LNCaP clone FGC (cell line): ENCODE results near the gene TIMM17B.

Experiments
- DNase-seq: peaks from one replicate; pipeline ENCODE4 v3.0.0-alpha.2; 2011; ENCODE audit warnings: low read depth
- H3K4me3 ChIP-seq: 2 replicates; pipeline ENCODE4 v1.5.1; 2011; ENCODE audit warnings: mild to moderate bottlenecking, low read depth, low read length, control low read depth
- CTCF ChIP-seq: IDR thresholded peaks from 2 replicates; pipeline ENCODE4 v1.5.1; 2012; ENCODE audit warnings: mild to moderate bottlenecking; ENCODE audit not compliant: control insufficient read depth, insufficient read depth; ENCODE audit errors: extremely low read depth

The TIMM17B gene

GRCh38 chrX:48918643-48919340 lies 21.2 kb upstream of the TIMM17B start, which contains the start of gene PIM2:
Gene PIM2 (minus strand): TSS chrX:48919024. CDS start chrX:48918834, 190 bp downstream.
- no peak for TF ChIP-seq CTCF
- peak; percentile 89 for DNase-seq
- peak within 1 kb of the TSS; percentile 78 for H3K4me3 ChIP-seq

- no peak for DNase-seq
- peak overlapping the region; percentile 78 for H3K4me3 ChIP-seq
- TF ChIP-seq CTCF, result no peak
These were observed 20.7 kb upstream of the TIMM17B start for GRCh38 chrX:48918301-48918642.

- TF ChIP-seq CTCF, result peak; percentile 64
- H3K4me3 ChIP-seq, result peak overlapping the region; percentile 78
- peak; percentile 56 for DNase-seq
These were observed 19.8 kb upstream of the TIMM17B start for GRCh38 chrX:48917139-48918001.

- H3K4me3 ChIP-seq, result no peak overlapping the region
- DNase-seq, result no peak
- TF ChIP-seq CTCF, result no peak
These were observed 17.3 kb upstream of the TIMM17B start for GRCh38 chrX:48914593-48915493.

- H3K4me3 ChIP-seq, result no peak overlapping the region
- DNase-seq, result no peak
- no peak for TF ChIP-seq CTCF
These were observed 16.2 kb upstream of the TIMM17B start for GRCh38 chrX:48913605-48914366.
